AG04449 (cell line): ENCODE data around the gene P2RX7.
"Not testable (repeated sequence)": the region's sequence is repeated elsewhere in the genome, so short reads cannot be mapped to it uniquely, and the experiment has no call there.

Experiments
- CTCF ChIA-PET: fragments of 350-600 bp; formaldehyde crosslinking; extraction: SDS; loops from one replicate; lab custom pipeline; 2021; ENCODE audit warnings: antibody characterized with exemption; lab: Yijun Ruan, JAX
- POLR2A ChIA-PET: fragments of 400-600, 350-600 bp; formaldehyde crosslinking; extraction: SDS; loops from one replicate; lab custom pipeline; 2020; ENCODE audit warnings: antibody characterized with exemption, inconsistent platforms; lab: Yijun Ruan, JAX
- DNase-seq: peaks from one replicate; pipeline ENCODE4 v3.0.0-alpha.2; 2010; ENCODE audit warnings: low read depth, low spot score
- H3K4me3 ChIP-seq: 2 replicates; pipeline ENCODE4 v1.5.1; 2011; ENCODE audit warnings: low read depth, mild to moderate bottlenecking, control low read depth, low read length
- TF ChIP-seq, protein P1 (sequence below): IDR thresholded peaks from one replicate; pipeline ENCODE4 v1.5.1; 2011; ENCODE audit warnings: mild to moderate bottlenecking, moderate library complexity, low read length, control low read depth, inconsistent platforms; ENCODE audit not compliant: insufficient read depth; ENCODE audit errors: missing control alignments

Gene P2RX7

DNA sequence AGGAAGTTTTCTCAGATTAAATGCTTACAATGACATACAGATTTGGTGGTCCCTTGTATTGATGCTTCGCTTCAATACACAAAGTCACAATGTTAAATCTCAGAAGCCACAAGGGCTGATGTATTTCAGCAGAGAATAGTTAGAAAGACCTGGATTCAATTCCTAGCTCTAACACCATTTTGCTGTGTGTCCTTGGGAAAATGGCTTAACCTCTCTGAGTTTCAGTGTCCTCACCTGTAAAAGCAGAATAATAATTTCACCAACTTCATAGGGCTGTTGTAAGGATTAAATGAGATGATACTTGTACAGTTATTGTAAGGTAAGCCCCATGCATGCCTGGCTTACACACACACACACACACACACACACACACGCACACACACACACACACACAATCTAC lies 30.3 kb downstream of the P2RX7 start:
- CTCF ChIA-PET, result no interaction called here
- no peak for DNase-seq
- TF ChIP-seq, protein P1, sequence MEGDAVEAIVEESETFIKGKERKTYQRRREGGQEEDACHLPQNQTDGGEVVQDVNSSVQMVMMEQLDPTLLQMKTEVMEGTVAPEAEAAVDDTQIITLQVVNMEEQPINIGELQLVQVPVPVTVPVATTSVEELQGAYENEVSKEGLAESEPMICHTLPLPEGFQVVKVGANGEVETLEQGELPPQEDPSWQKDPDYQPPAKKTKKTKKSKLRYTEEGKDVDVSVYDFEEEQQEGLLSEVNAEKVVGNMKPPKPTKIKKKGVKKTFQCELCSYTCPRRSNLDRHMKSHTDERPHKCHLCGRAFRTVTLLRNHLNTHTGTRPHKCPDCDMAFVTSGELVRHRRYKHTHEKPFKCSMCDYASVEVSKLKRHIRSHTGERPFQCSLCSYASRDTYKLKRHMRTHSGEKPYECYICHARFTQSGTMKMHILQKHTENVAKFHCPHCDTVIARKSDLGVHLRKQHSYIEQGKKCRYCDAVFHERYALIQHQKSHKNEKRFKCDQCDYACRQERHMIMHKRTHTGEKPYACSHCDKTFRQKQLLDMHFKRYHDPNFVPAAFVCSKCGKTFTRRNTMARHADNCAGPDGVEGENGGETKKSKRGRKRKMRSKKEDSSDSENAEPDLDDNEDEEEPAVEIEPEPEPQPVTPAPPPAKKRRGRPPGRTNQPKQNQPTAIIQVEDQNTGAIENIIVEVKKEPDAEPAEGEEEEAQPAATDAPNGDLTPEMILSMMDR, result no peak
- POLR2A ChIA-PET, result no interaction called here
- H3K4me3 ChIP-seq, result no peak overlapping the region

DNA sequence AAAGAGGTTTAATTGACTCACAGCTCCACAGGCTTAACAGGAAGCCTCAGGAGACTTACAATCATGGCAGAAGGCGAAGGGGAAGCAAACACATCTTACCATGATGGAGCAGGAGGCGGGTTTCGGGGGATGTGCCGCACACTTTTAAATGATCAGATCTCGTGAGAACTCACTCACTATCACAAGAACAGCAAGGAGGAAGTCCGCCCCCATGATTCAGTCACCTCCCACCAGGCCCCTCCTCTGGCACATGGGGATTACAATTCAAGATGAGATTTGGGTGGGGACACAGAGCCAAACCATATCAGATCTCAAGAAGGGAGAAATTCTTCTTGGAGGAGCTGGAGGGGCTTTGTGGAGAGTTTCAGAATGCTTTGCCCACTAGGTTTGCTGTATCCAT lies 32.2 kb downstream of the P2RX7 start:
- DNase-seq, H3K4me3 ChIP-seq, POLR2A ChIA-PET: not testable (repeated sequence)
- CTCF ChIA-PET, result interaction anchor here (0.8 kb wide), 1 partner anchor 12 kb away, joined by 3 read pairs; no protein-coding TSS in a partner anchor

DNA sequence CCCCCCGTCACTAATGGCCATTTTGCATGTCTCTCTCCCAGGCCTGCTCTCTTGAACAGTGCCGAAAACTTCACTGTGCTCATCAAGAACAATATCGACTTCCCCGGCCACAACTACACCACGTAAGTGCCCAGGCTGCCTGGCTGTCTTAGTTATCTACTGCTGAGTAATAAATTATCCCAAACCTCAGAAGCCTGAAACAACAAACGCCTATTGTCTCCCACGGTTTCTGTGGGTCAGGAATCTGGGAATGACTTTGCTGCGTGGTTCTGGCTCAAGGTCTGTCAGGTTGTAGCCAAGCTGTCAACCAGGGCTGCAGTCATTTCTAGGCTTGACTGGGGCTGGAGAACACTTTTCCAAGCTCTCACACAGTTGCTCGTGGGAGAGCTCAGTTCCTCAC lies 32.6 kb downstream of the P2RX7 start:
- ChIA-PET POLR2A (no interaction called here), CTCF (interaction anchor here (0.8 kb wide), 1 partner anchor 11 kb away, joined by 3 read pairs; no protein-coding TSS in a partner anchor)
- TF ChIP-seq, protein P1, result no peak
- no peak overlapping the region for H3K4me3 ChIP-seq
- no peak for DNase-seq

DNA sequence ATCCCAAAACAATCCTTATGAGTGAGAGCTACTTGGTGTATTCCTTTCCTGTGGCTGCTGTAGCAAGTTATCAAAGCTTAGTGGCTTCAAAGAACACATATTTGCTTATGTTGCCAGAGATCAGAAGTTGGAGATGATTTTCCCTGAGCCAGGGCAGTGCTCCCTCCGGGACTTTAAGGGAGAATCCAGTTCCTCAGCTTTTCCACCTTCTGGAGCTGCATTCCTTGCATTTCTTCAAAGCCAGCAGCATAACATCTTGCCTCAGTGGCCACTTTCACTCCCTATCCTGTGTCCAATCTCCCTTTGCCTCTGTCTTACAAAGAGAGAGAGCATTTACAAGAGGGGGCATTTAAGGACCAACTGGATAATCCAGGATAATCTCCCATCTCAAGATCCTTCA lies 33.7 kb downstream of the P2RX7 start:
- no peak for DNase-seq
- H3K4me3 ChIP-seq, result no peak overlapping the region
- TF ChIP-seq, protein P1, result no peak
- ChIA-PET POLR2A (no interaction called here), CTCF (interaction anchor here (0.8 kb wide), 1 partner anchor 12 kb away, joined by 3 read pairs; no protein-coding TSS in a partner anchor)

DNA sequence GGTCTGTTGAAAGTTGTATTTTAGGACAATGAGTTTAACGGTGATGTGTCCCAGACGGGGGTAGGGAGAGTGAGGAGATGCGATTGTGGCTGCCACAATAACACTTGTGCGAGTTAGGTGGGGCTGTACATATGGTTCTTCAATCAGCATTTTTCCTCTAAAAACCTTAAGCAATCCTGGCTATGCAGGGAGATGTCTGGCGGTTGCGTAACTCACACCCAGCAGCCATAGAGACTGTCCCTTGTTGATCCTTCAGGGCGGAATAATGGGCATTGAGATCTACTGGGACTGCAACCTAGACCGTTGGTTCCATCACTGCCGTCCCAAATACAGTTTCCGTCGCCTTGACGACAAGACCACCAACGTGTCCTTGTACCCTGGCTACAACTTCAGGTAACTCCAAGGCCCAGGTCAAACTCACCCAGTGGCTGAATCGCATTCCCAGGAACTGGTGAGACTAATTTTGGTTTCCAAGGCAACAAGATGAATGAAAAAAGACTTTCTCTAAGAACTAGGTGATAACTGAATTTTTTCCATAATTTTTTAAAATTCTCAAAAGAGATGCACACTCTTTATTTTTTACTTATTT lies 34.6 kb downstream of the P2RX7 start:
- no peak overlapping the region for H3K4me3 ChIP-seq
- ChIA-PET POLR2A (no interaction called here), CTCF (no interaction called here)
- TF ChIP-seq, protein P1, result no peak
- no peak for DNase-seq

DNA sequence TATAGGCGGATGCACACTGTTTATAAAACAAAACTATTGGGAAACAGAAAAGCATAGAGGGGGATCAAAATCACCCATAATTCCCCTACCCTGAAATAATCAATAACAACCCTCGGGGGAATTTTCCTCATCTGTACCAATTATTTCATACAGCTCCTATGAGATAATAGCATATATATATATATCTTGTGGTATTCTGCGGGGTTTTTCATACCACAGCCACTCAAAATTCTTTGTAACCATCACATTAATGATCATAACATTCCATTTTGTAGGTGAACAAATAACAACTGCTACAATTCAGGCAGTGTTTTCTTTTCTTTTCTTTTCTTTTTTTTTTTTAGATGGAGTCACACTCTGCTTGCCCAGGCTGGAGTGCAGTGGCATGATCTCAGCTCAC lies 35.3 kb downstream of the P2RX7 start:
- H3K4me3 ChIP-seq, result no peak overlapping the region
- POLR2A ChIA-PET, result no interaction called here
- CTCF ChIA-PET, result no interaction called here
- no peak for DNase-seq
- TF ChIP-seq, protein P1, result no peak

DNA sequence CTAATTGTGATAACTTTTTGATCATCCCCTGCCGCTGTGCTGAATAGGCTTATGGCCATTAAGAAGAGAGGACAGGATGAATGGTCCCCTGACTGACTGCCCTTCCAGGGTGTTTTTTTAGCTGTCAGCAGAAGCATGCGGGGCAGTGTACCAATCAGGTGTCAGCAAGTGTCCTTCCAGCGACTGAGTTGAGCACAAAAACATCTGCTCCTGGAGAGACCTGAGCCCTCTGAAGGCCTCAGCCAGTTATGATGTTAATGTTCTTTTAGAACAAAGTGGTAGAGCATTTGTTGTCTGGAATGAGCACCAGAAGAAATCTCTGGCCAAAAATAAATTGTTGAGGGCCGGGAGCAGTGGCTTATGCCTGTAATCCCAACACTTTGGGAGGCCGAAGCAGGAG lies 37.5 kb downstream of the P2RX7 start:
- CTCF ChIA-PET, result interaction anchor here (0.7 kb wide), 1 partner anchor 196 kb away, joined by 3 read pairs; no protein-coding TSS in a partner anchor
- H3K4me3 ChIP-seq, result no peak overlapping the region
- POLR2A ChIA-PET, result no interaction called here
- TF ChIP-seq, protein P1, result no peak
- no peak for DNase-seq
